SH-SY5Y (cell line): ENCODE measurements around the gene TEX11.

Source experiments
- GATA2 ChIP-seq: IDR thresholded peaks from 2 replicates; pipeline ENCODE4 v1.6.1; 2011; ENCODE audit warnings: mild to moderate bottlenecking, low read depth, low read length
- GATA3 ChIP-seq: IDR thresholded peaks from 2 replicates; pipeline ENCODE4 v1.6.1; 2011; ENCODE audit warnings: low read depth, mild to moderate bottlenecking, low read length, moderate library complexity

TEX11 gene

DNA sequence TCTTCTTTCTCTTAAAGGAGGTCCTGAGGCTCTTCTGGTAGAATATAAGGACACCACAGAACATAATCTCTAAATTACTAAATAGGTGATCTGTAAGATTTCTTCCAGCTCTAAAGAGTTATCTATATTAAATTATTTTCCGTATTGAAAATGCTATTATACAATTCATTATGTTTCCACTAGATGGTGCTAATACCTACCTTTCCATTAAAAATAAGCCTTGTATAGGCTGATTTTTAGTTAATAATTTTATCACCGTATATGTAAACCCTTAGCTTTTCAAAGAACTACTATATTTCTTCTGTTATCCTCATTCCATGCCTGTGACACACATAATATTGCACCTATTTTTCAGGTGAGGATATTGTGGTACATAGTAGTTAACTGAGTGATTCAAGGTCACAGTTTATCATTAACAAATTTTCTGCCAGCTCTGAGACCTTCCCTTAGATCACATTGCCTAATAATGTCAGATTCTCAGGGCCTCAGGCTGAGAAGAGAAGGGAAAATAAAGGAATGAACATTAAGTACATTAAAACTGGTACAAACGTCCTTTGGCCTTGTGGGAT lies 138.8 kb downstream of the TEX11 start:
- TF ChIP-seq GATA2 (no peak), GATA3 (no peak)

DNA sequence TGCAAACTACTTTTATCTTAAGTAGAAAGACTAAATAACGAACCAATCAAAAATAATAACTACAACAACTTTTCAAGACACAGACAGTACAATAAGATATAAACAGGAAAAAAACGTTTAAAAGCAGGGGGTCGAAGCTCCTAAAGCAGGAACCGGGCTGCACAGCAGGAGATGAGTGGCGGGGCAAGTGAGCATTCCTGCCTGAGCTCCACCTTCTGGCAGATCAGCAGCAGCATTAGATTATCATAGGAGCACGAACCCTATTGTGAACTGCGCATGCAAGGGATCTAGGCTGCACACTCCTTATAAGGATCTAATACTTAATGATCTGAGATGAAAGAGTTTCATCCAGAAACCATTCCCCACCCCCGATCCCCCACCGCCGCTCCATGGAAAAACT lies 146.2 kb downstream of the TEX11 start:
- TF ChIP-seq GATA2 = no peak
- no peak for TF ChIP-seq GATA3

DNA sequence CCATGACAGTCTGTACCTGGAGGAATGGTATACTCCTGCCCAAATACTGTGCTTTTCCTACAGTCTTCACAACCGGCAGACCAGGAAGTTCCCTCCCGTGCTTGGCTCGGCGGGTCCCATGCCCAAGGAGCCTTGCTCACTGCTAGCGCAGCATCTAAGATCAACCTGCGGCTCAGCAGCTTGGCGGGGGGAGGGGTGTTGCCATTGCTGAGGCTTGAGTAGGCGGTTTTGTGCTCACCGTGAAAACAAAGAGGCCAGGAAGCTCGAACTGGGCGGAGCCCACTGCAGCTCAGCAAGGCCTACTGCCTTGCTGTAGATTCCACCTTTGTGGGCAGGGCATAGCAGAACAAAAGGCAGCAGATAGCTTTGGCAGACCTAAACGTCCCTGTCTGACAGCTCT lies 152.7 kb downstream of the TEX11 start:
- TF ChIP-seq GATA3 (no peak), GATA2 (no peak)

DNA sequence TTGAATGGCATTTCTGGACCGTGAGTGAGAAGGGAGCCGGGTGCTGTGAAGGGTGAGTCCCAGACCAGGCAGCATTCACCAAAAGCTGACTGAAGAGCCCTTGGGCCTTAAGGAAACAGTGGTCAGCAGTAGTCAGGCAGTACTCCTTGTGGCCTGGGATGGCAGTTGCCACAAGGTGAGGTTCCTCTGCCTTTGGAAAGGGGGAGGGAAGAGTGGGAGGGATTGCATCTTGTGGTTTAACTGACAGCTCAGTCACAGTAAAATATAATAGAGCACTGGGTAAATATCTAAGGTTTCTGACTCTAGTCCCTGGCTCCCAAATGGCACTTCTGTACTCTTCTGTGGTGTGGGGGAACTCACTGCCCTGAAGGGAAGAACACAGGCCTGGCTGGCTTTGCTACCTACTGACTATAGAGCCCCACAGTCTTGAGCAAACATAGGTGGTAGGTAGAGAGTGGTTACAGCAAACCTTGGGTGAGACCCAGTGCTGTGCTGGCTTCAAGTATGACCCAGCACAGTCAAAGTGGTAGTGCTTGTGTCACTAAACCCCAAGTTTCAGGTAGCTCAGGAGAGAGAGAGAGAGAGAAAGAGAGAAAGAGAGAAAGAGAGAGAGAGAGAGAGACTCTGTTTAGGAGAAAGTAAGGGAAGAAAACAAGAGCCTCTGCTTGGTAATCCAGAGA lies 154.2 kb downstream of the TEX11 start:
- no peak for TF ChIP-seq GATA3
- no peak for TF ChIP-seq GATA2

DNA sequence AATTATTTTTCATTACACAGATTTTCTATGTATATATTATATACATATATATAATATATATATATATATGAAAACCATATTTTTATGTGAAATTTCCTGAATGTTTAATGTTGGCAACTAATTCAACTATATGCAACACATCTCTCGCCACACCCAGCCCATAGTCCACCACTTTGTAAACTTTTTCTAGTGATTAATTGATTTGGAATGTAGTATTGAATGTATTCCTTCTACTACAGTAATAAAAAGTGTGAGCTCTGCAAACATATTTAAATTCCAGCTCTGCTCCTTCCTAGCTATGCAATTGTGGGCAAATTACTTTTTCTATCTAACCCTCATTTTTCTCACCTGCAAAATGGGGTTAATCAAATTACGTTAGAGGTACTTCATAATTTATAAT lies 187.8 kb downstream of the TEX11 start:
- TF ChIP-seq GATA2 (no peak), GATA3 (no peak)

DNA sequence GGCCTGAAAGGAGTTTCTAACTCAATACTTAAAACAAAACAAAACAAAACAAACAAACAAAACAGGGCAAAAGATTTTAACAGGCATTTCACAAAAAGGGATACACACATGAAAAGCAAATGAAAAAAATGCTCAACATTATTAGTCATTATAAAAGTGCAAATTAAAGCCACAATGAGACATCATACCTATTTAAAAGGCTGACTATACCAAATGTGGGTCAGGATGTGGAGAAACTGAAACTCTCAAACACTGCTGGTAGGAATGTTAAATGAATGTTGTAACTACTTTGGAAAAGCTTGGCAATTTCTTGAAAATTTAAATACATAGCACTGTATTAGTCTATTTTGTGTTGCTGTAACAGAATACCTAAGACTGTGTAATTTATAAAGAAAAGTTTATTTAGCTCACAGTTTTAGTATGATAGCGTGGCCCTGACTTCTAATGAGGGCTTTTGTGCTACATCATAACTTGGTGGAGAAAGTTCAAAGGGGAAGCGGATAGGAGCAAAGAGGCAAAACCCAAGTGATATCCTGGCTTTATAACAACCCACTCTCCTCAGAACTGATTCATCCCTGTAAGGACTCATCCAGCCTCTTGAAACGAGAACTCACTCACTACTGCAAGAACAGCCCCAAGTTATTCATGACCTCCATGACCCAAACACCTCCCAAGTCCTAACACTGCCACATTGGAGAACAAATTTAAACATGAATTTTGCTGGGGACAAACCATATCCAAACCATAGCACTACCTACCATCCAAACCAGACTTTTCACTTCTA lies 214.0 kb downstream of the TEX11 start:
- TF ChIP-seq GATA2 (no peak), GATA3 (no peak)

DNA sequence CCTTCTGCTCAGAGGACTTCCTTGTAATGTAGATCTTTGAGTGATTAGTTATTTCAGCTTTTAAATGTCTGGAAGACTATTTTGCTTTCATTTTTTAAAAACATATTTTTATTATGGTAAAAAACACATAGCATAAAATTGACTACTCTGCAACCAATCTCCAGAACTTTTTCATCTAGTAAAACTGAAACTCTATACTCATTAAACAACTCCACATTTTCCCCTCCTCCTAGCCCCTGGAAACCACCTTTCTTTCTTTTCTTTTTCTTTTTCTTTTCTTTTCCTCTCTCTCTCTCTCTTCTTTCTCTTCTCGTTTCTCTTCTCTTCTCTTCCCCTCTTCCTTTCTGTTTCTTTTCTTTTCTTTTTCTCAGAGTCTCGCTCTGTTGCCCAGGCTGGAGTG lies 233.2 kb downstream of the TEX11 start:
- TF ChIP-seq GATA2 (no peak), GATA3 (no peak)

DNA sequence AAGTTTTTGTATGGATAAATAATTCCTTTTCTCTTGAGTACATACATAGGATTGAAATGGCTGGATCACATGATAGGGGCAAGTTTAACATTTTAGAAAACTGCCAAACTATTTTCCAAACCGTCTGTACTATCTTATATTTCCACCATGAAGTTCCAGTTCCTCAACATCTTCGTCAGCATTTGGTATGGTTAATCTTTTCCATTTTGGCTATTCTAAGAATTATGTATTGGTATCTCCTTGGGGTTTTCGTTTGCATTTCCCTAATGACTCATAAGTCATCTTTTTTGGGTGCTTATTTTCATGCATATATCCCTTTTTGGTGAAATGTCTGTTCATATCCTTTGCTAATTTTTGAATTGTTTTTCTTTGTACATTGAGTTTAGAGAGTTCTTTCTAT lies 236.2 kb downstream of the TEX11 start:
- TF ChIP-seq GATA3 (no peak), GATA2 (no peak)

DNA sequence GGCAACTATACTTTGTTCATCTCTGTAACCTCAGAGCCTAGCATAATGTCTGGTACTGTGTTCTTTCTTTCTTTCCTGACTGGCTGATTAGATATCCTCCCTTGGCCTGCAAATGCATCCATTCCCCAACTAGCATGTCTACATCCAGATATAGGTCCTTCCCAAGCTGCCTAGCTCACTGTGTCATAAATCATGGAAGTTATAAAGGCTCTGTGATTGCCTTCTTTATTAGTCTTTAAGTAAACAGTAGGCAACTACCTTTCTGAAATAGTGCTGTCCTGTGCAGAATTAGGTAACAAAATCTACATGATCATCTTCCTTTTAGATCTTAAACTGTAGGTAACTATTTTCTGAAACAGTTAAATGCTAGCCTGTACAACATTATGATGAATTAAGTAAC lies 239.4 kb downstream of the TEX11 start:
- no peak for TF ChIP-seq GATA2
- no peak for TF ChIP-seq GATA3

DNA sequence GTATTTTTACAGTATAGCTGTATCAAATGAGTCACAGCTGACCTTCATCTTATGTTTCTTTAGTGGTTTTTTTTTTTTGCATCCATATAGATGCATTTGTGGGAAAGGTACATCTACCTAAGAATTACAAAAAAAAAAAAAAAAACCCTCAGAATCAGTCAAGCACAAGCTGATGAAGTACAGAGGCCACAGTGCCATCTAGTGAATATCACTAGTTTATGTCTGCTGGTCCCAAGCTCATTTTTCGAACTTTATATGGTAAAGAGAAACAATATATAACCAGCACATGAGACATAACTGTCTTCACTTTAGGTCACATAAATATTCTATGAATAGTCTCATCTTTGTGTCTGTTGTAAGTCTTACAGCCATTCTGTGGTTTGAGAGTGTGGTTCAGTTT lies 243.8 kb downstream of the TEX11 start:
- TF ChIP-seq GATA2 (no peak), GATA3 (no peak)

DNA sequence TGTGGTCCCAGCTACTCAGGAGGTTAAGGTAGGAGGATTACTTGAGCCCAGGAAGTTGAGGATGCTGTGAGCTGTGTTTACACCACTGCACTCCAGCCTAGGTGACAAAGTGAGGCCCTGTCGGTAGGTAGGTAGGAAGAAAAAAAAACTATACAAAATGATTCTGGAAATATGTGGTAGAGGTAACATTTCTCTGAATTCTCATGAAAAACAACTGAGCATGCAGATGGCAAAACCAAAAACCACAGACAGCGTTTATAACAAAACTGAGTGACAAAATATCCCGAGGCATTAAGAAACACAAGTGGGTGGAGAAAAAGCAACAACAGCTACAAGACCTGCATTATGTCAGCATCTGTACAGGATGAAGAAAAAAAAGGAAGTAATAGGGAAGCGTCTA lies 252.2 kb downstream of the TEX11 start:
- TF ChIP-seq GATA2 (no peak), GATA3 (no peak)

DNA sequence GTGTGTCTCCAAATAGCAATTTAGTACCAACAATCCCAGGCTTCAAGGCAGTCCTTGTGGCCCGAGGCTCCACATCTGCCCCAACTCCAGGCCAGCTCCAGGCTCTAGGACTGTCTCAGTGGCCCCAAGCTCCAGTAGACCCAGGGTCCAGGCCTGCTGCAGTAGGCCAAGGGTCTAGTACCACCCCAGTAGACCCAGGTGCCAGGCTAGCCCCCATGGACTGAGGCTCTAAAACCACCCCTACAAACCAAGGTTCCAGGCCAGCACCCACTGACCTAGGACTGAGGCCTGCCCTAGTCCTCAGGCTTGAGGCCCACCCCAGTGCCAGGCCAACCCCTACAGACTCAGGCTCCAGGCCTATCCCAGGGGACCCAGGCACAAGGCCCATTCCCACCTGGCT lies 272.3 kb downstream of the TEX11 start:
- TF ChIP-seq GATA2 = no peak
- no peak for TF ChIP-seq GATA3

DNA sequence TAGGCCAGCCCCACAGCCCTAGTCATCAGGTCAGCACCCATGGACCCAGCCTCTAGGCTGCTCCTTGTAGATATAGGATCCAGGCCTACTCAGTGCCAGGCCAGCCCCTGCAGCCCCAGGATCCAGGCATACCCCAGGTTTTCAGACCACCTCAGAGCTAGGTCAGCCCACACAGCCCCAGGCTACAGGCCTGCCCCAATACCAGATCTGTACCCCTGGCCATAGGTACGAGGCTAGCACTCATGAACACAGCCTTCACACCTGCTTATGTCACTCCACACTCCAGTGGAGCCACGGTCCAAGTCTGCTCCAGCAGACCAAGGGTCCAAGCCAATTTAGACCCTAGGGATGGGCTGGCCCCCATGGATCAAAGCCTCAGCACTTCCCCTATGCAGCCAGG lies 272.8 kb downstream of the TEX11 start:
- TF ChIP-seq GATA2 (no peak), GATA3 (no peak)

DNA sequence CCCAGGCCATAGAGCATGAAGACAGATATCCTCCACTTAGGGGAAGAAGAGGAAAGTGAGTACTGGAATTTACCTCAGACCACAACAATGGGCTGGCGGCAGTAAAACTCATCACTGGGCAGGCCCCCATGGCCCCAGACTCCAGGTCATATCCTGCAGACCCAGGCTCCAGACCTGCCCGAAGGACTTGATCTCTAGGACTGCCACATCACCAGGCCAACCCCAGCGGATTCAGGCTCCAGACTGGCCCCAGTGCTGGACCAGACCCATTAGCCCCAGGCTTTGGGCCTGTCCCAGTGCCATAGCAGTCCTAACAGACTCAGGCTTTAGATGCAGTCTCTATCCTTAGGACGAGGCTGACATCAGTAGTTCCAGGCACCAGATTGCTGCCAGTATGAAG lies 273.3 kb downstream of the TEX11 start:
- TF ChIP-seq GATA2 = no peak
- no peak for TF ChIP-seq GATA3

DNA sequence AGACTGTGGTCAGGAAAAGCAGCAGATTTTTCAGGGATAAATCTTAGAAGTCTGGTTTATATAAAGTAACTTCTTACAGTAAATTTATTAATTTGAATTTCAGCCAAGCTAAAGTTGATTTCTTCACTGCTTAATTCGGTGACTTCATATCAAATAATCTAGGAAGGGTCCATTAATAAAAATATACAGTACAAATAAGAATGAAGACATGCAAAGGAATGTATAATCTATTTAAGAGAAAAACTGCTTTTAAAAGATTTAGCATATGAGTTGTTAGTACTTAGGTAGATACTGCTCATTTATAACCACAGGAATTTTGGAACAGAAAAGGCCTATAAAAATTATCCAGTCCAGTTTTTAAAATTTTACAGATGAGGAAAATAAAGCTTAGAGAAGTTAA lies 286.8 kb downstream of the TEX11 start:
- no peak for TF ChIP-seq GATA3
- no peak for TF ChIP-seq GATA2

DNA sequence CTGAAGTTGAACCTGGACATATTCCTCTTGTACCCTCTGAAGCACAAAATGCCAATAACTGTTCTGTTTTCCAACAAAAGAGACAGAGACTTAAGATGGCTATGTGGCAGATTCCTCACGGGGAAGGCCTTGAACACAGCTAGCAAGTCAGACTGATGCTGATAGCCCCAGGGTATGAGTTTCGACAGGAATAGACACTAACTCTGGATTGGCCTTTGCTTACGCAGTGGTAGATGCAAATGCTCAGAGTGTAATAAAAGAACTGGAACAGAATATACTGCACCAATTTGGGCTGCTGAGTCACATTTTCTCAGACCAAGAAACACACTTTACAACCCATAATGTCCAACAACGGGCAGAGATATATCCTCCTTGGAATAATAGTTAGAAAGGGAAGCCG lies 290.0 kb downstream of the TEX11 start:
- no peak for TF ChIP-seq GATA3
- no peak for TF ChIP-seq GATA2
